Effector memory CD8-positive, alpha-beta T cell (primary cell): ENCODE measurements around the gene ZP3.
"Not testable (repeated sequence)": the region's sequence is repeated elsewhere in the genome, so short reads cannot be mapped to it uniquely, and the experiment has no call there.

Experiments used
- ATAC-seq: fragments of 150-1000 bp; cut with Tn5 transposase; replicated peaks from 2 replicates; pipeline ENCODE4 v1.10.0; 2021; ENCODE audit warnings: mild to moderate bottlenecking, moderate library complexity
- DNase-seq, 3 experiments: peaks; one replicate each; pipeline ENCODE4 v3.0.0; 2021
- H3K27ac Mint-ChIP-seq, 2 donors: one replicate each; pipeline ENCODE4 v1.8.0; 2022; ENCODE audit warnings: mild to moderate bottlenecking in 2 of 2, mixed read lengths in 2 of 2, moderate library complexity in 2 of 2
- H3K27me3 Mint-ChIP-seq, 2 donors: one replicate each; pipeline ENCODE4 v1.8.0; 2022; ENCODE audit warnings: mixed read lengths in 2 of 2
- H3K36me3 Mint-ChIP-seq: one replicate; pipeline ENCODE4 v1.8.0; 2022; ENCODE audit warnings: mild to moderate bottlenecking, moderate library complexity, mixed read lengths; ENCODE audit not compliant: insufficient read depth
- H3K4me1 Mint-ChIP-seq, 2 donors: one replicate each; pipeline ENCODE4 v1.8.0; 2022; ENCODE audit warnings: low read depth in 2 of 2, mixed read lengths in 2 of 2
- H3K4me3 Mint-ChIP-seq, 2 donors: one replicate each; pipeline ENCODE4 v1.8.0; 2022; ENCODE audit warnings: mild to moderate bottlenecking in 2 of 2, mixed read lengths in 2 of 2, moderate library complexity in 2 of 2
- H3K9me3 Mint-ChIP-seq, 2 donors: one replicate each; pipeline ENCODE4 v1.8.0; 2022; ENCODE audit warnings: mixed read lengths in 2 of 2

The ZP3 gene

GRCh38 chr7:76439120-76439888 is 14.6 kb downstream of the ZP3 start:
- DNase-seq, ATAC-seq, H3K9me3 Mint-ChIP-seq, H3K27me3 Mint-ChIP-seq, H3K27ac Mint-ChIP-seq, H3K4me3 Mint-ChIP-seq, H3K36me3 Mint-ChIP-seq, H3K4me1 Mint-ChIP-seq: not testable (repeated sequence)

GRCh38 chr7:76440404-76440803 is 15.7 kb downstream of the ZP3 start:
- not testable (repeated sequence) for H3K4me1 Mint-ChIP-seq, ATAC-seq, H3K36me3 Mint-ChIP-seq, H3K27me3 Mint-ChIP-seq, DNase-seq, H3K4me3 Mint-ChIP-seq, H3K9me3 Mint-ChIP-seq, H3K27ac Mint-ChIP-seq

- not testable (repeated sequence) for H3K9me3 Mint-ChIP-seq, DNase-seq, H3K4me3 Mint-ChIP-seq
Measured at GRCh38 chr7:76441792-76442191, 17.0 kb downstream of the ZP3 start.

GRCh38 chr7:76442664-76443446 is 18.1 kb downstream of the ZP3 start:
- not testable (repeated sequence) for H3K4me3 Mint-ChIP-seq, H3K4me1 Mint-ChIP-seq, H3K36me3 Mint-ChIP-seq, H3K9me3 Mint-ChIP-seq, ATAC-seq, H3K27ac Mint-ChIP-seq, H3K27me3 Mint-ChIP-seq, DNase-seq

More at GRCh38 chr7:76441792-76442191, 17.0 kb downstream of the ZP3 start:
- not testable (repeated sequence) for H3K36me3 Mint-ChIP-seq, H3K27ac Mint-ChIP-seq, H3K4me1 Mint-ChIP-seq, H3K27me3 Mint-ChIP-seq
- ATAC-seq: peak; percentile 67

GRCh38 chr7:76443846-76444245 is 19.1 kb downstream of the ZP3 start:
- peak; percentile 77 for ATAC-seq
- H3K36me3 Mint-ChIP-seq, H3K4me1 Mint-ChIP-seq, H3K27me3 Mint-ChIP-seq, H3K4me3 Mint-ChIP-seq, DNase-seq, H3K27ac Mint-ChIP-seq, H3K9me3 Mint-ChIP-seq: not testable (repeated sequence)

- H3K36me3 Mint-ChIP-seq, H3K4me3 Mint-ChIP-seq, H3K4me1 Mint-ChIP-seq, H3K27ac Mint-ChIP-seq, H3K9me3 Mint-ChIP-seq, H3K27me3 Mint-ChIP-seq: not testable (repeated sequence)
- DNase-seq (peak in 1 of 3 experiments; percentile 17), ATAC-seq (peak; percentile 73)
Measured at GRCh38 chr7:76445577-76446008, 20.8 kb downstream of the ZP3 start.

- not testable (repeated sequence) for H3K27me3 Mint-ChIP-seq, ATAC-seq, DNase-seq, H3K4me3 Mint-ChIP-seq, H3K9me3 Mint-ChIP-seq, H3K36me3 Mint-ChIP-seq, H3K27ac Mint-ChIP-seq, H3K4me1 Mint-ChIP-seq
Measured at GRCh38 chr7:76457017-76457416, 32.3 kb downstream of the ZP3 start.

- H3K36me3 Mint-ChIP-seq, DNase-seq, H3K4me3 Mint-ChIP-seq, ATAC-seq, H3K27ac Mint-ChIP-seq, H3K9me3 Mint-ChIP-seq, H3K27me3 Mint-ChIP-seq, H3K4me1 Mint-ChIP-seq: not testable (repeated sequence)
Measured at GRCh38 chr7:76458504-76458903, 33.8 kb downstream of the ZP3 start.

- H3K4me1 Mint-ChIP-seq, H3K9me3 Mint-ChIP-seq, H3K27me3 Mint-ChIP-seq, H3K36me3 Mint-ChIP-seq, DNase-seq, H3K27ac Mint-ChIP-seq, ATAC-seq, H3K4me3 Mint-ChIP-seq: not testable (repeated sequence)
Measured at GRCh38 chr7:76460767-76461166, 36.0 kb downstream of the ZP3 start.

- not testable (repeated sequence) for H3K36me3 Mint-ChIP-seq, H3K27me3 Mint-ChIP-seq, H3K4me1 Mint-ChIP-seq, H3K27ac Mint-ChIP-seq, H3K9me3 Mint-ChIP-seq
- DNase-seq: peak; percentile 33 to 61 (median 34)
- ATAC-seq: peak; percentile 97
- peak within 1 kb of the TSS; percentile 52 to 60 for H3K4me3 Mint-ChIP-seq
Measured at GRCh38 chr7:76461464-76462101, 36.8 kb downstream of the ZP3 start, which contains the start of gene DTX2. Gene DTX2 (plus strand): TSS chr7:76461709. CDS start chr7:76480510, 18,801 bp downstream.

GRCh38 chr7:76462271-76462882 is 37.6 kb downstream of the ZP3 start:
- H3K36me3 Mint-ChIP-seq, ATAC-seq, H3K4me3 Mint-ChIP-seq, H3K9me3 Mint-ChIP-seq, DNase-seq, H3K27me3 Mint-ChIP-seq, H3K4me1 Mint-ChIP-seq, H3K27ac Mint-ChIP-seq: not testable (repeated sequence)

- DNase-seq, H3K36me3 Mint-ChIP-seq, H3K9me3 Mint-ChIP-seq, H3K27ac Mint-ChIP-seq, H3K27me3 Mint-ChIP-seq, H3K4me3 Mint-ChIP-seq, H3K4me1 Mint-ChIP-seq, ATAC-seq: not testable (repeated sequence)
Measured at GRCh38 chr7:76464959-76465358, 40.2 kb downstream of the ZP3 start.

- H3K4me1 Mint-ChIP-seq: not testable (repeated sequence)
Measured at GRCh38 chr7:76465950-76466349, 41.2 kb downstream of the ZP3 start.

More at GRCh38 chr7:76465950-76466349, 41.2 kb downstream of the ZP3 start:
- H3K4me3 Mint-ChIP-seq, DNase-seq, H3K36me3 Mint-ChIP-seq, H3K9me3 Mint-ChIP-seq, H3K27me3 Mint-ChIP-seq, H3K27ac Mint-ChIP-seq, ATAC-seq: not testable (repeated sequence)
